Calu3 (cell line): Measurements from ENCODE around the gene PIK3AP1. TPM values are rescaled to one million over a fixed set of nuclear protein-coding genes. Genes with fewer than 3 reads are reported as not detected.

Experiments
- BruUV-seq: library from RNA; stranded (reverse); fragments of 400-500 nt; replicated peaks from 2 replicates; lab custom pipeline; 2021; lab: Mats Ljungman, UMichigan
- CTCF ChIA-PET: fragments of 300-600 bp; sonication (Branson Sonifier 250); formaldehyde crosslinking; loops from one replicate; lab custom pipeline; 2022; ENCODE audit warnings: antibody characterized with exemption; lab: Charles Lee
- DNase-seq: peaks from one replicate; pipeline ENCODE4 v3.0.0; 2022
- H3K27ac Mint-ChIP-seq: one replicate; pipeline ENCODE4 v1.8.0; 2022; ENCODE audit warnings: mixed read lengths; ENCODE audit not compliant: unreplicated experiment
- H3K27me3 Mint-ChIP-seq: one replicate; pipeline ENCODE4 v1.8.0; 2022; ENCODE audit warnings: mixed read lengths; ENCODE audit not compliant: unreplicated experiment
- H3K36me3 Mint-ChIP-seq: one replicate; pipeline ENCODE4 v1.8.0; 2022; ENCODE audit warnings: mild to moderate bottlenecking, moderate library complexity, mixed read lengths; ENCODE audit not compliant: insufficient read depth, unreplicated experiment
- H3K4me1 Mint-ChIP-seq: one replicate; pipeline ENCODE4 v1.8.0; 2022; ENCODE audit warnings: mild to moderate bottlenecking, low read depth, mixed read lengths; ENCODE audit not compliant: unreplicated experiment
- H3K4me3 Mint-ChIP-seq: one replicate; pipeline ENCODE4 v1.8.0; 2022; ENCODE audit warnings: mild to moderate bottlenecking, low read depth, moderate library complexity, mixed read lengths; ENCODE audit not compliant: unreplicated experiment
- H3K9me3 Mint-ChIP-seq: one replicate; pipeline ENCODE4 v1.8.0; 2022; ENCODE audit warnings: low read depth, mixed read lengths; ENCODE audit not compliant: unreplicated experiment
- intact Hi-C: fragments of 100-400 bp; cut with micrococcal nuclease; formaldehyde crosslinking; loops from one replicate; pipeline ENCODE4 v1.10.0; 2022; ENCODE audit not compliant: unreplicated experiment
- total RNA-seq: library from RNA; stranded (reverse); gene quantifications from 2 replicates; pipeline ENCODE4 v1.2.3, GENCODE V29; 2022
- TF ChIP-seq, protein P1 (sequence below): fragments of 200-600 bp; IDR thresholded peaks from one replicate; pipeline ENCODE4 v1.8.0; 2022; ENCODE audit warnings: antibody characterized with exemption; ENCODE audit not compliant: unreplicated experiment

Gene PIK3AP1
- total RNA-seq, 1 experiment from 2014 or later = 117 TPM

DNA sequence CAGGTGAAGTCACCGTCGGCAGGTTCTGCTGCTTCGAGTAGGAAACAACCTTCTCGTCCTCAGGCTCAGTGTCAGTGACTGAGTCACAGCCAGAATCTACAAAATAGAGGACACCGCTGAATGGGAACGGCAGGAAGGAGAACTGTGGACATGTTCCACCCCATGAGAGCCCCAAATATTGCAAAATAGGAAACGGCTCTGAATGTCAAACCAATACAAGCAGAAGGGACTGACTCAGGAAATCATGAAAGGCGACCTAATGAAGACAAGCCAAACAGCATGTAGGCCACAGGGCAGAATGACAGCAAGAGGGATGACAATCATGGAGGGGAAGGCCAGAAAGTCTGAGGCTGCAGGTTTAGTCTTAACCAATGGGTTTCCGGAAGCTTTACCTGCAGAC lies 63.5 kb downstream of the PIK3AP1 start:
- peaks cover 16% of the 10 kb centered on the region for H3K4me1 Mint-ChIP-seq
- no peaks in the 10 kb centered on the region for H3K9me3 Mint-ChIP-seq
- intact Hi-C loops = no loop called here
- no peak overlapping the region for H3K27ac Mint-ChIP-seq
- CTCF ChIA-PET = interaction anchor here (0.8 kb wide), 1 partner anchor 16 kb away, joined by 4 read pairs; no protein-coding TSS in a partner anchor
- H3K36me3 Mint-ChIP-seq = peaks cover 42% of the 10 kb centered on the region
- no TSS peak for BruUV-seq
- TF ChIP-seq, protein P1, sequence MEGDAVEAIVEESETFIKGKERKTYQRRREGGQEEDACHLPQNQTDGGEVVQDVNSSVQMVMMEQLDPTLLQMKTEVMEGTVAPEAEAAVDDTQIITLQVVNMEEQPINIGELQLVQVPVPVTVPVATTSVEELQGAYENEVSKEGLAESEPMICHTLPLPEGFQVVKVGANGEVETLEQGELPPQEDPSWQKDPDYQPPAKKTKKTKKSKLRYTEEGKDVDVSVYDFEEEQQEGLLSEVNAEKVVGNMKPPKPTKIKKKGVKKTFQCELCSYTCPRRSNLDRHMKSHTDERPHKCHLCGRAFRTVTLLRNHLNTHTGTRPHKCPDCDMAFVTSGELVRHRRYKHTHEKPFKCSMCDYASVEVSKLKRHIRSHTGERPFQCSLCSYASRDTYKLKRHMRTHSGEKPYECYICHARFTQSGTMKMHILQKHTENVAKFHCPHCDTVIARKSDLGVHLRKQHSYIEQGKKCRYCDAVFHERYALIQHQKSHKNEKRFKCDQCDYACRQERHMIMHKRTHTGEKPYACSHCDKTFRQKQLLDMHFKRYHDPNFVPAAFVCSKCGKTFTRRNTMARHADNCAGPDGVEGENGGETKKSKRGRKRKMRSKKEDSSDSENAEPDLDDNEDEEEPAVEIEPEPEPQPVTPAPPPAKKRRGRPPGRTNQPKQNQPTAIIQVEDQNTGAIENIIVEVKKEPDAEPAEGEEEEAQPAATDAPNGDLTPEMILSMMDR = no peak
- DNase-seq = no peak
- H3K27me3 Mint-ChIP-seq = no peaks in the 10 kb centered on the region
- no peak overlapping the region for H3K4me3 Mint-ChIP-seq

DNA sequence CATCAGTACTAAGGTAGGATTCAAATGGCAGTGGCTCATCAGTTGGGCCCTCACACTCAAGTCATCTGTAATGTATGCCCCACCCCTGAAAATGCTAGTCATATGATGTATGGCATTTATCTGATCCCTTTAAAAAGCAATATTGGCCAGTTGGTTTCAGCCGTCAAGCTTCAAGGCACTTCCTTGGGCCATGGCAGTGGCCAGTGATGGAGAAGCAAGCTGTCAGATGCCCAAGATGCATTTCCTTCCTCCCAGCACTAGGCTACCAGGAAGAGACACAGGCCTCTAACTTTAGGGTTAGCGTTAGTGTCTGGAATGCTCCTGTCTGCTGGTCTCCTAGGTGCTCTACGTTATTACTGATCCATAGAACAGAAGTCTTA lies 64.1 kb downstream of the PIK3AP1 start:
- no TSS peak for BruUV-seq
- Mint-ChIP-seq H3K9me3 (no peaks in the 10 kb centered on the region), H3K27me3 (no peaks in the 10 kb centered on the region), H3K4me1 (peaks cover 9% of the 10 kb centered on the region), H3K4me3 (no peak overlapping the region), H3K36me3 (peaks cover 36% of the 10 kb centered on the region), H3K27ac (no peak overlapping the region)
- DNase-seq = no peak
- TF ChIP-seq, protein P1 = no peak
- CTCF ChIA-PET = interaction anchor here (0.8 kb wide), 1 partner anchor 16 kb away, joined by 4 read pairs; no protein-coding TSS in a partner anchor
- intact Hi-C loops = no loop called here

DNA sequence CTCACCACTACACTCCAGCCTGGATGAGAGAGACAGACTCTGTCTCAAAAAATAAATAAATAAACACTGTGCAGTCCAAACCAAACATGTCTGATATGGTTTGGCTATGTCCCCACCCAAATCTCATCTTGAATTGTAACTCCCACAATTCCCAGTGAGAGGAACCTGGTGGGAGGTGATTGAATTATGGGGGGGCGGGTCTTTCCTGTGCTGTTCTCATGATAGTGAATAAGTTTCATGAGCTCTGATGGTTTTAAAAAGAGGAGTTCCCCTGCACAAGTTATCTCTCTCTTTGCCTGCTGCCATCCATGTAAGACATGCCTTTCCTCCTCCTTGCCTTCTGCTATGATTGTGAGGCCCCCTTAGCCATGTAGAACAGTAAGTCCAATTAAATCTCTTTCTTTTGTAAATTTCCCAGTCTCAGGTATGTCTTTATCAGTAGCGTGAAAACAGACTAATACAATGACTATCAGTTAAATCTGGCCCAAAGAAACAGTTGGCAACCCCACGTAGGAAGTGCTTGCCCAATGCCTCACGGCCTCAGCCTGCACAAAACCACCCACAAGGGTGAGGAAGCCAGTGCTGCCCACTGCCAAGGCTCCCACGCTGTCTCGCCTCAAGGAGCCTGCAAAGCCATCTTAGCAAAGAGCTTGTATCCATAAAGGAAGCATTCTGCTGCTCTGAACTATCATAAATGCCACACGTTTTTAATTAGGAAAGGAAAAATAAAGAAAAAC lies 64.7 kb downstream of the PIK3AP1 start:
- H3K4me3 Mint-ChIP-seq = no peak overlapping the region
- intact Hi-C loops = no loop called here
- CTCF ChIA-PET = no interaction called here
- no TSS peak for BruUV-seq
- DNase-seq = no peak
- no peaks in the 10 kb centered on the region for H3K27me3 Mint-ChIP-seq
- peaks cover 9% of the 10 kb centered on the region for H3K4me1 Mint-ChIP-seq
- TF ChIP-seq, protein P1 = no peak
- peaks cover 36% of the 10 kb centered on the region for H3K36me3 Mint-ChIP-seq
- no peak overlapping the region for H3K27ac Mint-ChIP-seq
- H3K9me3 Mint-ChIP-seq = no peaks in the 10 kb centered on the region

DNA sequence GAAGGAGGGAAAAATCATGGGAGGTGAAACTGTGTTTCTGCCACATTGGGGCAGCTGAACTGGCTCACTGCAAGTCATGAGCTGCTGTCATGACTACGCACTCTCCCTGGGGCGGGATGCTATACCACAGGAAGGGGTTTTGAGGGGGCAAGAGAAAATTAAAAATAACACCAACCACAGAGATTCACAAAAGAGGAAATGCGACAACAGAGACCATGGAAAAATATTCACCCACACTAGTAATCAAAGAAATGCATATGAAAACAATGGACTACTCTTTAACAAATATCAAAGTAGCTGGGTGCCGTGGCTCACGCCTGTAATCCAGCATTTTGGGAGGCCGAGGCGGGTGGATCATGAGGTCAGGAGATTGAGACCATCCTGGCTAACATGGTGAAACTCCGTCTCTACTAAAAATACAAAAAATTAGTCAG lies 68.3 kb downstream of the PIK3AP1 start:
- BruUV-seq = no TSS peak
- Mint-ChIP-seq H3K4me1 (peaks cover 12% of the 10 kb centered on the region), H3K36me3 (peaks cover 48% of the 10 kb centered on the region), H3K27me3 (no peaks in the 10 kb centered on the region), H3K9me3 (no peaks in the 10 kb centered on the region), H3K27ac (no peak overlapping the region), H3K4me3 (no peak overlapping the region)
- no peak for DNase-seq
- intact Hi-C loops = no loop called here
- TF ChIP-seq, protein P1 = no peak
- CTCF ChIA-PET = no interaction called here
